ENCODE data around the gene LAMTOR5.

DNA sequence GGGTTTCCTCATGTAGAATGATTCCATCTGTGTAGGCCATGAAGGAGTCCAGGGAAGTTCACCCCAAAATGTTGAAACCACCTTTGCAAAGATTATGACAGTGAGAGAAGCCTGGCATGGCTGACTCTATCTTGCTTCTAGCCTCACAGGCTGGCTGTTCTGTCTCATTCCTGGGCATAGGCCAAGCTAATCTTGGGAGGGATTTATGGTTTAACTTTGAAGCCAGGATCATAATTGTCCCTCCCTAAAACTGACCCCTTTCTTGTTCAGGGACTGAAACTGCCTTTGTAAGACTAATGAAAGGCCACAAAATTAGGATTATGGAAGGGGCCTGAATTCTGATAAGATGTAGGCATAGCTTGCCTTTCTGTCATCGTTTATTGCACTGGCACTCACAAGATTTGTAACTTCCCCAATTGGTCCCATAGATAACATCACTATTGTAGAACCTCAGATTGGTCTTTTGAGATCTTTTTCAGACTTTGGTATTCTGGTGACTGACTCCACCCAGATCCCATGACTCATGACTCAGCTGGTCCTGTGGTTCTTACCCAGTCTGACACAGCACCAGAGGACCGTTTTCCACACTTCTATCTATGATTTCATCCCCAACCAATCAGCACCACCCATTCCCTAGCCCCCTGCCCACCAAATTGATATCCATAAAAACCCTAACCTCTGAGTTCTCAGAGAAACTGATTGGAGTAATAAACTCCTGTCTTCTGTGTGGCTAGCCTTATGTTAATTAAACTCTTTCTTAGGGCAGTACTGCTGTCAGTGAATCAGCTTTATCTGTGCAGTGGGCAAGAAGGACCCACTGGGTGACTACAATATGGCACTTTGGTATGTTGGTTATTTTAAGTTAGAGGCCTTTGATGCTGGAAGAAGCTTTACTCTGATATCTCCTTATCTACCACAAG lies 13.6 kb upstream of the LAMTOR5 start:
- TF ChIP-seq MIER3 (CRISPR knock-in tag; IDR thresholded peaks at IDR 0.05; ENCODE audit: borderline replicate concordance) (no peak), HOXA7 (CRISPR knock-in tag; IDR thresholded peaks at IDR 0.05) (no peak), SP1 (IDR thresholded peaks at IDR 0.05) (no peak), SP1 (CRISPR knock-in tag; IDR thresholded peaks at IDR 0.05) (no peak), CHD2 (IDR thresholded peaks at IDR 0.05; ENCODE audit: low read depth, low read length) (no peak), MXI1 (IDR thresholded peaks at IDR 0.05; ENCODE audit: borderline replicate concordance, low read depth, low read length) (no peak), IRF2 (CRISPR knock-in tag; IDR thresholded peaks at IDR 0.05) (no peak)

Data from HepG2 (cell line).